Progenitor cell of endocrine pancreas (in vitro differentiated cells): ENCODE data around the gene CHN2. TPM values are rescaled to one million over a fixed set of nuclear protein-coding genes. Genes with fewer than 3 reads are reported as not detected.

Experiments used
- DNase-seq: peaks from one replicate; pipeline ENCODE4 v3.0.0; 2021; ENCODE audit warnings: low spot score; ENCODE audit not compliant: unreplicated experiment
- H3K27ac Mint-ChIP-seq: 2 replicates; pipeline ENCODE4 v1.8.0; 2021; ENCODE audit warnings: mild to moderate bottlenecking, moderate library complexity, mixed read lengths
- H3K27me3 Mint-ChIP-seq: 2 replicates; pipeline ENCODE4 v1.8.0; 2021; ENCODE audit warnings: mixed read lengths
- H3K36me3 Mint-ChIP-seq: 2 replicates; pipeline ENCODE4 v1.8.0; 2022; ENCODE audit warnings: mixed read lengths; ENCODE audit not compliant: insufficient read depth
- H3K4me1 Mint-ChIP-seq: 2 replicates; pipeline ENCODE4 v1.8.0; 2021; ENCODE audit warnings: low read depth, mixed read lengths
- H3K4me3 Mint-ChIP-seq: 2 replicates; pipeline ENCODE4 v1.8.0; 2021; ENCODE audit warnings: low read depth, mild to moderate bottlenecking, moderate library complexity, mixed read lengths
- H3K9me3 Mint-ChIP-seq: 2 replicates; pipeline ENCODE4 v1.8.0; 2021; ENCODE audit warnings: low read depth, mixed read lengths
- total RNA-seq: library from RNA; stranded (reverse); gene quantifications from 2 replicates; pipeline ENCODE4 v1.2.1, GENCODE V29; 2021
- TF ChIP-seq, protein P1 (sequence below): fragments of 200-600 bp; sonication (generic); IDR thresholded peaks from one replicate; pipeline ENCODE4 v1.5.0; 2021; ENCODE audit warnings: antibody characterized with exemption, mild to moderate bottlenecking; ENCODE audit not compliant: unreplicated experiment

The CHN2 gene
- total RNA-seq, 1 donor from 2014 or later, result 22.0 TPM

DNA sequence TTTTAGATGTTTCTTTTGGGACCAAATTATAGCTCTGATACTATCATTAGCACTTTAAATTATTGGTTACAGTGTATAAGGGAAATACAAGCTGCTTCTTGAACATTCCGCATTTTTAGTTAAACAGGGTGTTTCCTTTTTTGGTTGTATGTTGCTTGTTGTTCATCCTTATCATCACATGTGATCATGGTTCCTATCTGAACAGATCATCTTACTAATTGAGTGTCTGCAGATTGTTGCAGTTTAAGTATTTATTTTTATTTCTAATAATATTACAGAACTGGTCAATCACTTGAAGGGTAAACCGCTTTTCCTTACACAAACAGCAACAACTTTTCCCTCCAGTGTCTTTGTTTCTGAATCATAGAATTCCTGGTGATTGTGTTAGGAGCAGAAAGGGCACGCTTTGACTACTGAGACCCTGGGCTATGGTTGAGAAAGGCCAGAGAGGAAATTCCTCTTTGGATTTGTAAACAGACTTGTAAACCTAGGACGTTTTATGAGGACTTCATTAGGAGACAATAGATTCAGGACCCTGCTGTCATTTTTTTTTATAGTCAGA is 37.2 kb downstream of the CHN2 start:
- no peak overlapping the region for H3K4me3 Mint-ChIP-seq
- peaks cover 3% of the 10 kb centered on the region for H3K9me3 Mint-ChIP-seq
- peaks cover 4% of the 10 kb centered on the region for H3K36me3 Mint-ChIP-seq
- no peaks in the 10 kb centered on the region for H3K27me3 Mint-ChIP-seq
- H3K4me1 Mint-ChIP-seq, result peaks cover 27% of the 10 kb centered on the region
- TF ChIP-seq, protein P1, sequence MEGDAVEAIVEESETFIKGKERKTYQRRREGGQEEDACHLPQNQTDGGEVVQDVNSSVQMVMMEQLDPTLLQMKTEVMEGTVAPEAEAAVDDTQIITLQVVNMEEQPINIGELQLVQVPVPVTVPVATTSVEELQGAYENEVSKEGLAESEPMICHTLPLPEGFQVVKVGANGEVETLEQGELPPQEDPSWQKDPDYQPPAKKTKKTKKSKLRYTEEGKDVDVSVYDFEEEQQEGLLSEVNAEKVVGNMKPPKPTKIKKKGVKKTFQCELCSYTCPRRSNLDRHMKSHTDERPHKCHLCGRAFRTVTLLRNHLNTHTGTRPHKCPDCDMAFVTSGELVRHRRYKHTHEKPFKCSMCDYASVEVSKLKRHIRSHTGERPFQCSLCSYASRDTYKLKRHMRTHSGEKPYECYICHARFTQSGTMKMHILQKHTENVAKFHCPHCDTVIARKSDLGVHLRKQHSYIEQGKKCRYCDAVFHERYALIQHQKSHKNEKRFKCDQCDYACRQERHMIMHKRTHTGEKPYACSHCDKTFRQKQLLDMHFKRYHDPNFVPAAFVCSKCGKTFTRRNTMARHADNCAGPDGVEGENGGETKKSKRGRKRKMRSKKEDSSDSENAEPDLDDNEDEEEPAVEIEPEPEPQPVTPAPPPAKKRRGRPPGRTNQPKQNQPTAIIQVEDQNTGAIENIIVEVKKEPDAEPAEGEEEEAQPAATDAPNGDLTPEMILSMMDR, result no peak
- DNase-seq, result no peak
- no peak overlapping the region for H3K27ac Mint-ChIP-seq

DNA sequence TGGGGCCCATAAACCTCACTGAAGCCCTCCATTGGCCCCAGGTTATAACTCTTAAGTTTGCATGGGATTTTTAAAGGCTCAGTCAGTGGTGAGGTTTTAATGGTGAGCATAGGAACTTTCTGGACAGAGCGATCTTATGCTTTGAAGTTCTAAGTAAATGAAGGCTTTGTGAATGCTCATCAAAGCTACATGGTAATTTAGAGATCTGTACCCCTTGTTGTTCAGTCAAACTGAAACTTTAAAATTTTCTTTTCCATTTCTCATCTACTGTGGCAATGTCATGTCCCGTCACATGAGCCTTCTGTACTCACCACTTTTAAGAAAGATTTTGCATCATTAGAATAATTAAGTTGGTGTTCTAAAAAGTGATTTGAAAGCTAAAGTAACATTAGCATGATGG is 39.9 kb downstream of the CHN2 start:
- H3K4me3 Mint-ChIP-seq, result no peak overlapping the region
- H3K4me1 Mint-ChIP-seq, result peaks cover 23% of the 10 kb centered on the region
- H3K36me3 Mint-ChIP-seq, result peaks cover 4% of the 10 kb centered on the region
- H3K9me3 Mint-ChIP-seq, result peaks cover 3% of the 10 kb centered on the region
- DNase-seq, result no peak
- TF ChIP-seq, protein P1, result no peak
- no peaks in the 10 kb centered on the region for H3K27me3 Mint-ChIP-seq
- no peak overlapping the region for H3K27ac Mint-ChIP-seq

DNA sequence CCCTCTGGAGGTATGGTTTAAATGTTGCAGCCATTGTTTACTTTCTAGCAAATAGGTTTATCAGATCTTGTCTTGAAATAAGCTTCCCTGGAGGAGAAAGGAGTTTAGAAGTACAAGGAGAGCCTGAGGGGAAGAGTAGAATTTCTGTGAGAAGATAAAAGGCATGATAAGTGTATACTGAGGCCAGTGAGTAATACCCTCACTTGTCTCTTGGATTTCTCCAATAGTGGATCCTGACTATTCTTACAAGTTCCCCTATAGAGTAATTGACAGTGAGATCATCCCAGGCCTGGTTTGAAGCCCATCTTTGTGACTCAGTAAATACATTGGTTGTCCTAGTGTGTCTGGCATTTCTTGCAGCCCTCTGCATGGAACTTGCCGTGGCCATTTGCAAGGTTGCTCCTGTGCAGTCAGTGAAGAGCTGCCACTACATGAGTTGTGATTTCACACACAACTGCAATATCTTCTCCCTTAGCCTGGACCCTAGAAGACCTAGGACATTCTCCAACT is 41.6 kb downstream of the CHN2 start:
- Mint-ChIP-seq H3K27ac (no peak overlapping the region), H3K27me3 (no peaks in the 10 kb centered on the region), H3K9me3 (peaks cover 3% of the 10 kb centered on the region), H3K4me3 (no peak overlapping the region), H3K36me3 (peaks cover 5% of the 10 kb centered on the region), H3K4me1 (peaks cover 18% of the 10 kb centered on the region)
- no peak for DNase-seq
- TF ChIP-seq, protein P1, result no peak

DNA sequence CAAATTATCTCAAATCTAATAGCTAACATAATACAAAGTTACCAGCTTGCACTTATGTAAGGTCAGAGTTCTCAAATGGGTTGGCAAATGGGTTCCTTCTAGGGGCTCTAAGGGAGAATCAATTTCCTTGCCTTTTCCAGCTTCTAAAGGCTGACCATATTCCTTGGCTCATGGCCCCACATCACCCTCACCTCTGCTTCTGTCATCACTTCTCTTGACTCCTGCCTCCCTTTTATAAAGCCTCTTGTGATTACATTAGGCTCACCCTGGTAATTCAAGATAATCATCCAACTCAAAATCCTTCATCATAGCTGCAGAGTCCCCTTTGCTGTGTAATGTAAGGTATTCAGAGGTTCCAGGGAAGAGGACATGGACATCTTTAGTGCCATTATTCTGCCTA is 42.1 kb downstream of the CHN2 start:
- H3K36me3 Mint-ChIP-seq, result peaks cover 5% of the 10 kb centered on the region
- H3K27me3 Mint-ChIP-seq, result no peaks in the 10 kb centered on the region
- no peak for DNase-seq
- H3K4me1 Mint-ChIP-seq, result peaks cover 15% of the 10 kb centered on the region
- H3K4me3 Mint-ChIP-seq, result no peak overlapping the region
- no peak overlapping the region for H3K27ac Mint-ChIP-seq
- peaks cover 3% of the 10 kb centered on the region for H3K9me3 Mint-ChIP-seq
- TF ChIP-seq, protein P1, result no peak

DNA sequence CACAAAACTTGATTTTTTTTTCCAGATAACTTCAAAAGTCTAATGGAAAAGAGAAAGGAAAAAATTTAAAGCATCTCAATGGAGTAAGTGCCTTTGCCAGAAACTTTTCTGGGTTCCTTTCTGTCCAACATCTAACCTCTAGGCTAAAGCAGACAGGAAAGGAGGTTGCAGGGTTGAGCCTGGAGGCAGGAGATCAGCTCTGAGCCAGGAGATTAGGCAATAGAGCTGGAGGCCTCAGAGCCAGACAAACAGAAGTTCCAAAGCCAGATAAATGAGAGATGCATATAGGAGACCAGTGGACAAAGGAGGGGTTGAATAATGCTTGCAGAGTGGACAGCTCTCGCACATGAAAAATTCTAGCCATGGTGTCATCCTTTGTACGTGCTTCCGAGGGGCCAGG is 42.9 kb downstream of the CHN2 start:
- TF ChIP-seq, protein P1, result no peak
- no peaks in the 10 kb centered on the region for H3K27me3 Mint-ChIP-seq
- H3K4me1 Mint-ChIP-seq, result peaks cover 9% of the 10 kb centered on the region
- no peak overlapping the region for H3K27ac Mint-ChIP-seq
- H3K9me3 Mint-ChIP-seq, result peaks cover 3% of the 10 kb centered on the region
- DNase-seq, result no peak
- H3K36me3 Mint-ChIP-seq, result peaks cover 5% of the 10 kb centered on the region
- H3K4me3 Mint-ChIP-seq, result no peak overlapping the region
